Measurements from ENCODE around the gene RIPOR1.

- TF ChIP-seq POLR2A (IDR thresholded peaks at IDR 0.05; ENCODE audit: low read length) = no peak
- no peak for TF ChIP-seq GATA1 (IDR thresholded peaks at IDR 0.05; ENCODE audit: low read depth, low read length)
Observed at GRCh38 chr16:67571464-67571863, 42.8 kb downstream of the RIPOR1 start.
